GM12801 (cell line): ENCODE data around the gene ANXA2R.

Experiments used
- TF ChIP-seq, protein P1 (sequence below): IDR thresholded peaks from one replicate; pipeline ENCODE4 v1.5.1; 2011; ENCODE audit warnings: control low read depth; ENCODE audit not compliant: insufficient read length; ENCODE audit errors: extremely low read depth

The ANXA2R gene

DNA sequence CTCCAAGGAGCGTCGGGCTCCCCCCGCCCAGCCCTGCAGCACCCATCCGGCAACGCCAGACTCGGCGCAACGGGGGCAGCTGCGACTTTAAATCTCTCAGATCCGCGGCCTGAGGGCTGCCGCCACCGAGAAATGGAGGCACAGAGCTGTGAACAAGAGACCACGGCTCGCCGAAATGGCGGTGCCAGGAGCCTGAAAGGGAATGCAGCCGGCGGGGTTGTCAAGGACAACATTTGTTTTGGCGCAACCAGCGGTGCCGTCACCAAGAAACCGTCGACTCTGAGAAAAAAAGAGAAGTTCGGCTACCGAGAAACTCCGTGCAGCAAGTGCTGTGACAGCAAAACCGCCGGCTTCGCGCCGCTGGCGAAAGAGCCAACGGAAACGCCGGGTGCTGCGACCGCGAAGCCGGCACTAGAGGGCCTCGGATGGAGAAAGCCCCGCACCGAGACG is 2.1 kb upstream of the ANXA2R start:
- TF ChIP-seq, protein P1, sequence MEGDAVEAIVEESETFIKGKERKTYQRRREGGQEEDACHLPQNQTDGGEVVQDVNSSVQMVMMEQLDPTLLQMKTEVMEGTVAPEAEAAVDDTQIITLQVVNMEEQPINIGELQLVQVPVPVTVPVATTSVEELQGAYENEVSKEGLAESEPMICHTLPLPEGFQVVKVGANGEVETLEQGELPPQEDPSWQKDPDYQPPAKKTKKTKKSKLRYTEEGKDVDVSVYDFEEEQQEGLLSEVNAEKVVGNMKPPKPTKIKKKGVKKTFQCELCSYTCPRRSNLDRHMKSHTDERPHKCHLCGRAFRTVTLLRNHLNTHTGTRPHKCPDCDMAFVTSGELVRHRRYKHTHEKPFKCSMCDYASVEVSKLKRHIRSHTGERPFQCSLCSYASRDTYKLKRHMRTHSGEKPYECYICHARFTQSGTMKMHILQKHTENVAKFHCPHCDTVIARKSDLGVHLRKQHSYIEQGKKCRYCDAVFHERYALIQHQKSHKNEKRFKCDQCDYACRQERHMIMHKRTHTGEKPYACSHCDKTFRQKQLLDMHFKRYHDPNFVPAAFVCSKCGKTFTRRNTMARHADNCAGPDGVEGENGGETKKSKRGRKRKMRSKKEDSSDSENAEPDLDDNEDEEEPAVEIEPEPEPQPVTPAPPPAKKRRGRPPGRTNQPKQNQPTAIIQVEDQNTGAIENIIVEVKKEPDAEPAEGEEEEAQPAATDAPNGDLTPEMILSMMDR: no peak

DNA sequence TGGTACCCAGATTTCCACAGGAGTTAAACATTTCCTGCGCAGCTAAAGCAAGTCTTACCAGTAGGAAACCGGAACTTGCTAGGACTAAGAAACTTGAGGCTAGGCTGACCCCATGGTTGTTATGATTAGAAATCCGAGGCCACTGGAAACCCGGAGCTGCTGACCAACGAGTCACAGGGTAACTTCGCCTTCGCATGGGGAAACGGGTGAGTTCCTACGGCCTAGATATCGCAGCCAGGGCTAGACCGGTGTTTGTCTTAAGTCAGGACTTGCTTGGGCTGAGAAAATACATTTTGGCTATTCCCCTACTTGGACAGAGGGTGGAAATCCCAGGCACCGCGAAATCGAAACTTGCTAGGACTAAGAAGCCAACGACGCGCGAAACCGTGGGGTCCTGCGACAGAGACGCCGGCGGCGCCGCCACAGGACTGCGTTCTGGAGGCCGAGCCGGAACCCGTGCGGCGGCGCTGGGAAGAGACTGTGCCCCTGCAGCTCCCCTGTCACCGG is 1.6 kb upstream of the ANXA2R start:
- TF ChIP-seq, protein P1: no peak

DNA sequence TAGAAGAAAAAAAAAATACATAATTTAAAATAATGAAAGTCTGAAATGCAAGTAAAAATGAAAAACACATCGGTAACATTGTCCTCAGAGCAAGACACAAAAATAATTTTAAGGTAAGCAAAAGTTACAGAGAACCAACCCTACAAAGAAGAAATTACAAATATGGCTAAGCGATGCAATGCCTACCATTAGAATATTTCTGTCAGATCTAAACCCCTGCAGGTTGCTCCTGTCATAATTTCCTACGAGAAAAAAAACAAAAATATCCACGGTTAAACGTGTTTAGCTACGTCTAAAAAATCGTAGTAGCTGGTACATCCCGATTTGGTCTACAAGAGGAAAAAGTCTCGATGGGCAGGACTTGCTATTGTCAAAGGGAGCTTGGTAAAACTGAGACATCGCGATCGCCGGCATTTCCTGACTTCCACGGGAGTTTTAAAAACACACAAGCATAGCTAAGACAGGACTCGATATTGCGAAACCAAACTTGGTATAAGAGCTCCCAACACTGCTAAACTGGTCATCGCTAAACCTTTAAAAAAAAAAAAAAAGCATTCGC is 1.1 kb upstream of the ANXA2R start:
- TF ChIP-seq, protein P1: no peak

DNA sequence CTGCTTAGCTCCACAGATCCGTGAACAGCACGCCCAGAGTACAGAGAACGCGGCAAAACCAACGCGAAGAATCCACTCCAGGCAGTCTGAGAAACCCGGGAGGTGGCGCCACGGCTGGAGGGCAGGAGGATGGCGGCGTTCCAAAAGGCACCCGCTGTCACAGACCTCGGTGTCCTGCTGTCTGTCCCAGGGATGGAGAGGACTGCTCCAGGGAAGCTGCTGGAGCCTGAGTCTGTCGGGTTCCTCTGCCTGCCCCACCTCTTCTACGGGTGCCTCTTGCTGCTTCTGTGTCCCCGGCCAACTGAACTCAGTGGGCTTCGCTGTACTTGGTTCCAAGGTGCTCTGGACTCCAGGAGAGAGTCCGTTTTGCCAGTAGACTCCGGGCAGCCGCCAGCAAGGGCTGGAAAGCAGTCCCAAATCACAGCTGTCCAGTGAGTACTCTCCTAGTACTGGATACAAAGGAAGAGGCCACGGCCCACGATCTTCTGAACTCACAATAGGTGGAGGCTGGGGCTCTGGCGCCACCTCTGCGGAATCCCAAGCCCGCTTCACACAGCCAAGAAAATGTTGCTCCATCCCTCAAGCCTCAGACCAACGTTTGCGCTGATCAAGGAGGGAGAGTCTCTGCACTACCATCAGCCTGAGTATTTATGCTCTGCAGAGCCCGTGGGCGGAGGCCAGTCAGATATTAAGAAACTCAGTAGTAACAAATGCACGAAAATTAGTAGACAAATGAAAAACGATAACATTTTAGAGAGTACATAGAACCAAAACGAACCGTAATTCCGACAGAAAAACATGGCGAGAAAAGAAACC is 440 bp downstream of the ANXA2R start:
- TF ChIP-seq, protein P1: no peak

DNA sequence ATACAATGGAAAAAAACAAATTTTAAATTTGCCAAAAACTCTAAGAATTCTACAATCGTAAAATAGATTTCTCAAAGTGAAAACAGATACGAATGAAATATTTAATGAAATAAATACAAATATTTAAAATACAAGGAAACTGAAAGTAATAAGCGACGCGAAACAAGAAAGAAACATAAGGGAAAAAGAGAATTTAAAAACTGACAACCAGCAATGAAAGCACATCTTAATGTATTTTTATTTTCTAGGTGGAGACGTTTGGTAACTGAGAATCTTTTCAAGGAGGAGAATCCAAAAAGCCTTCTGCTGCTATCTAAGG is 1.0 kb downstream of the ANXA2R start:
- TF ChIP-seq, protein P1: no peak

DNA sequence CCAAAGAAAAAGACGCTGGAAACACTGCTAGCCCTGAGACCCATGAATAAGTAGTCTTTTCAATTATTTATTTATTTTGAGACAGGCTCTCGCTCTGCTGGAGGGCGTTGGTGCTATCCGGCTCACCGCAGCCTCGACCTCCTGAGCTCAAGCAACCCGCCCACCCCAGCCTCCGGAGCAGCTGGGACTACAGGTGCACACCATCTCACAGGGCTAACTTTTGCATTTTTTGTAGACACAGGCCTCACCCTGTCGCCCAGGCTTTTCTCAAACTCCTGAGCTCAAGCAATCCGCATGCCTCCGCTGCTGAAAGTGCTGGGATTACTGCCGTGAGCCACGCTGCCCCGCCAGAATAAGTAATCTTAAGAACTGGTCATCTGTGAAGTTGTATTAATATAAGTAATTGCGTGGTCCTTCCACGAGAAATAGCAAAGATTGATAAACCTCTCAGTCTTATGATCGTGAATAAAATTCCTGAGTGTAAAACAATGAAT is 1.6 kb downstream of the ANXA2R start:
- TF ChIP-seq, protein P1: no peak

DNA sequence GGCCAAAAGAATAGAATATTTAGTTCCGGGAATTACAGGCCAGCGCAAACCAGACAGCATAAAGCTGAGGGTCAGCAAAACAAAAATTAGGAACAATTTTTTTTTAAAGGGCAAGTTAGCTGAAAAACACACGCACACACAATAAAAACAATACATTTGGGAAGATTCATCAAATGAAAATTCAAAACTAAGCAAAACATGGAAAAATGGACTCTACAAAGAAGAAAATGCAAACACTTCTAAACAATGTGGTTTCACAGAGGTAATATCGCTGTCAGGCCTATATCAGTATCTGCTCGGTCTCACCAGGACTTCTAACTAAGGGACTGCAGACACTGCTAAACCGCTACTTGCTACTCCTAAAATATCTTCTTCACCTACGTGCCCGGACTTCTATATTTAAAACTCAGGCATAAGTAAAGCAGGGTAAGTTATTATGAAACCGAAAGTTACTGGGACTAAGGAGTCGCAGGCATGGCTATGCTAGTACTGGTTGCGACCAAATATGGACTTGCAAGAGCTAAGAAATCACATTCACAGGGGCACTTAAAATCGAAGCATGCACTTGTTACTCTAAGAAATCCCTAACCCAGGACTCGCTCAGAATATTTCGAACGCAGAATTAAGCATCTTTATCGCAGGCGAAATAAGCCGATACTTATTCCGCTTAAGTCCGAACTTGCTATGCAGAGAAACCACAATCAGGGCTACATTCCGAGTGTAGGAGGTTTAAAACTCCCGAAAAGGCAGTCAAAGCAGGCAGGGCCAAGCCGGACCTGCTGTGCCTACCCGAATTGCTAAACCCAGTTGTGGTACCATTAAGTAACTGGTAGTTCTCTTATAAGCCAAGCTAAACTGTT is 2.3 kb downstream of the ANXA2R start:
- TF ChIP-seq, protein P1: no peak
